Endothelial cell of umbilical vein (primary cell): ENCODE data around the gene SLC25A13. TPM values are rescaled to one million over a fixed set of nuclear protein-coding genes. Genes with fewer than 3 reads are reported as not detected.

Experiments used
- BruUV-seq: library from RNA; stranded (reverse); fragments of 400-500 nt; replicated peaks from 2 replicates; lab custom pipeline; 2021; lab: Mats Ljungman, UMichigan
- CTCF ChIA-PET: fragments of 300-600, 350-600 bp; sonication (Branson Sonifier 250); formaldehyde crosslinking; loops from one replicate; lab custom pipeline; 2021; ENCODE audit warnings: antibody characterized with exemption, inconsistent platforms; lab: Charles Lee
- POLR2A ChIA-PET: fragments of 300-600, 350-600 bp; sonication (Branson Sonifier 250); formaldehyde crosslinking; loops from one replicate; lab custom pipeline; 2021; ENCODE audit warnings: antibody characterized with exemption, inconsistent platforms; lab: Charles Lee
- DNase-seq: peaks from one replicate; pipeline ENCODE4 v3.0.0-alpha.2; 2011; ENCODE audit warnings: low read depth, low spot score
- FAIRE-seq: peaks from 2 replicates; lab custom pipeline; 2011; peaks lifted over from hg19 to GRCh38; lab: Jason Lieb, UNC
- H2AFZ ChIP-seq: 2 replicates; pipeline ENCODE4 v1.6.0; 2012; ENCODE audit warnings: low read depth, low read length, control low read depth, inconsistent platforms
- H3K27ac ChIP-seq: 2 replicates; pipeline ENCODE4 v1.5.1; 2011; ENCODE audit warnings: low read depth, mild to moderate bottlenecking, control low read depth, low read length, moderate library complexity; ENCODE audit not compliant: insufficient read depth
- H3K27me3 ChIP-seq, 2 experiments: 2 replicates each; pipeline versions ENCODE4 v1.6.0 to v1.6.1; 2011; ENCODE audit warnings: low read length in 2 of 2, mixed read lengths in 1 of 2; ENCODE audit not compliant: control insufficient read depth in 2 of 2, insufficient read depth in 2 of 2
- H3K36me3 ChIP-seq, 2 experiments: 2 replicates in 1 of 2; 3 replicates in 1 of 2; pipeline ENCODE4 v1.5.1; 2011; ENCODE audit warnings: low read length in 2 of 2, mild to moderate bottlenecking in 1 of 2, moderate library complexity in 1 of 2; ENCODE audit not compliant: control insufficient read depth in 2 of 2, insufficient read depth in 2 of 2; ENCODE audit errors: extremely low read depth in 1 of 2
- H3K4me1 ChIP-seq: 3 replicates; pipeline ENCODE4 v1.5.1; 2011; ENCODE audit warnings: mild to moderate bottlenecking, low read length; ENCODE audit not compliant: control insufficient read depth, insufficient read depth; ENCODE audit errors: extremely low read depth
- H3K4me2 ChIP-seq: 2 replicates; pipeline ENCODE4 v1.6.1; 2011; ENCODE audit warnings: low read length, control low read depth, mixed read lengths; ENCODE audit not compliant: insufficient read depth
- H3K4me3 ChIP-seq, 3 experiments: fragments of 200-600 bp in 1 of 3; sonication (generic), shearing (Covaris generic) in 1 of 3; replicated peaks in 1 of 3; 2 replicates each; pipeline ENCODE4 v1.5.1; 2011 to 2016; ENCODE audit warnings: control low read depth in 3 of 3, low read length in 3 of 3, mild to moderate bottlenecking in 2 of 3, inconsistent platforms in 1 of 3, low read depth in 1 of 3, moderate library complexity in 1 of 3; ENCODE audit not compliant: insufficient read depth in 1 of 3
- H3K79me2 ChIP-seq: 2 replicates; pipeline ENCODE4 v1.6.0; 2012; ENCODE audit warnings: low read length, inconsistent platforms; ENCODE audit not compliant: control insufficient read depth, insufficient read depth
- H3K9ac ChIP-seq: replicated peaks from 2 replicates; pipeline ENCODE3; 2011; ENCODE audit warnings: low read length, control low read depth; ENCODE audit not compliant: insufficient read depth; ENCODE audit errors: extremely low read depth
- H3K9me1 ChIP-seq: replicated peaks from 3 replicates; pipeline ENCODE4 v1.6.0; 2011; ENCODE audit warnings: mild to moderate bottlenecking, low read length; ENCODE audit not compliant: control insufficient read depth, insufficient read depth; ENCODE audit errors: extremely low read depth
- H3K9me3 ChIP-seq: replicated peaks from 2 replicates; pipeline ENCODE4 v1.5.1; 2012; ENCODE audit warnings: low read length, inconsistent platforms; ENCODE audit not compliant: control insufficient read depth, insufficient read depth
- H4K20me1 ChIP-seq: replicated peaks from 2 replicates; pipeline ENCODE3; 2011; ENCODE audit warnings: mild to moderate bottlenecking, low read length; ENCODE audit not compliant: control insufficient read depth, insufficient read depth; ENCODE audit errors: extremely low read depth
- CTCF ChIP-seq, 2 donors: IDR thresholded peaks; 1 replicate in 1 of 2; 2 replicates in 1 of 2; pipeline ENCODE4 v1.5.1; 2011; ENCODE audit warnings: low read length in 2 of 2, mild to moderate bottlenecking in 2 of 2, moderate library complexity in 2 of 2, control low read depth in 1 of 2, inconsistent platforms in 1 of 2, low read depth in 1 of 2; ENCODE audit not compliant: insufficient read depth in 1 of 2; ENCODE audit errors: extremely low read depth in 1 of 2
- EZH2 ChIP-seq: IDR thresholded peaks from 2 replicates; pipeline ENCODE4 v1.6.1; 2012; ENCODE audit warnings: borderline replicate concordance, low read depth, mild to moderate bottlenecking, moderate library complexity, low read length, inconsistent platforms; ENCODE audit not compliant: severe bottlenecking
- FOS ChIP-seq: IDR thresholded peaks from 2 replicates; pipeline ENCODE4 v1.6.1; 2011; ENCODE audit warnings: mild to moderate bottlenecking, low read length, moderate library complexity, borderline replicate concordance; ENCODE audit not compliant: insufficient read depth
- GATA2 ChIP-seq: IDR thresholded peaks from 2 replicates; pipeline ENCODE4 v1.7.0; 2011; ENCODE audit warnings: low read depth, mild to moderate bottlenecking, moderate library complexity, mixed read lengths, low read length; ENCODE audit not compliant: insufficient read length, insufficient read depth
- JUN ChIP-seq: IDR thresholded peaks from 2 replicates; pipeline ENCODE4 v1.6.1; 2011; ENCODE audit warnings: borderline replicate concordance, low read depth; ENCODE audit not compliant: insufficient read length, insufficient read depth
- MAX ChIP-seq: IDR thresholded peaks from 2 replicates; pipeline ENCODE4 v1.6.1; 2011; ENCODE audit not compliant: insufficient read depth, insufficient read length
- MYC ChIP-seq: IDR thresholded peaks from one replicate; pipeline ENCODE4 v1.6.1; 2011; ENCODE audit warnings: mild to moderate bottlenecking, low read depth, low read length
- POLR2A ChIP-seq: IDR thresholded peaks from 2 replicates; pipeline ENCODE4 v1.6.1; 2012; ENCODE audit warnings: low read depth, mild to moderate bottlenecking, control low read depth, low read length
- POLR2AphosphoS5 ChIP-seq: IDR thresholded peaks from 2 replicates; pipeline ENCODE4 v1.6.1; 2012; ENCODE audit warnings: low read depth, mild to moderate bottlenecking, control low read depth, low read length, moderate library complexity; ENCODE audit not compliant: insufficient read depth
- dilution Hi-C: fragments of 300-500 bp; cut with MboI; formaldehyde crosslinking; loops from one replicate; pipeline ENCODE4 v1.15.0; 2019; ENCODE audit warnings: low sequenced_read_pairs; ENCODE audit not compliant: extremely low pct_ligation_motif_present
- intact Hi-C: fragments of 100-400 bp; cut with micrococcal nuclease; formaldehyde crosslinking; loops from one replicate; pipeline ENCODE4 v1.10.0; 2022
- polyA plus RNA-seq, 4 experiments: library from polyadenylated mRNA; depleted of rRNA in 3 of 4; stranded (reverse) in 3 of 4; unstranded in 1 of 4; fragments of >200 nt; gene quantifications; 2 replicates each; pipeline versions ENCODE4 v1.2.1 to v1.2.3, GENCODE V29; 2011 to 2012; ENCODE audit warnings: missing spikeins in 1 of 4
- total RNA-seq: library from RNA; stranded (reverse); gene quantifications from 2 replicates; pipeline ENCODE4 v1.2.3, GENCODE V29; 2021

The SLC25A13 gene
- total and polyA plus RNA-seq, 2 donors (not counting 3 experiments of a cell fraction or from before 2014, with no cell fraction given) = 13.2 to 34.4 TPM

GRCh38 chr7:96205665-96206064 is 116.2 kb downstream of the SLC25A13 start:
- no peak overlapping the region for H3K4me2 ChIP-seq
- intact Hi-C loops = no loop called here
- ChIA-PET CTCF (interaction anchor here (0.8 to 1.2 kb wide), 2 partner anchors 8 kb away, joined by 3 read pairs; no protein-coding TSS in a partner anchor), POLR2A (no interaction called here)
- no peaks in the 10 kb centered on the region for H3K9me3 ChIP-seq
- no peak overlapping the region for H2AFZ ChIP-seq
- no peak overlapping the region for H3K27ac ChIP-seq
- no peak for DNase-seq
- H3K4me3 ChIP-seq = no peak overlapping the region
- no peaks in the 10 kb centered on the region for H3K9me1 ChIP-seq
- H3K36me3 ChIP-seq = no peaks in the 10 kb centered on the region
- TF ChIP-seq POLR2A (no peak), JUN (no peak), MYC (no peak), MAX (no peak), FOS (no peak), EZH2 (no peak), POLR2AphosphoS5 (no peak), CTCF (IDR thresholded peaks at IDR 0.05; ENCODE audit: extremely low read depth in 1 of 2, insufficient read depth in 1 of 2, low read depth in 1 of 2, low read length in 2 of 2) (no peak), GATA2 (no peak)
- FAIRE-seq = no peak
- dilution Hi-C loops = no loop called here
- H3K27me3 ChIP-seq = no peaks in the 10 kb centered on the region
- no peaks in the 10 kb centered on the region for H3K4me1 ChIP-seq
- BruUV-seq = no TSS peak
- H3K9ac ChIP-seq = no peak overlapping the region
- no peaks in the 10 kb centered on the region for H3K79me2 ChIP-seq
- no peaks in the 10 kb centered on the region for H4K20me1 ChIP-seq
